Neural cell (in vitro differentiated cells): ENCODE results near the gene ITGB2. TPM values are rescaled to one million over a fixed set of nuclear protein-coding genes. Genes with fewer than 3 reads are reported as not detected.

Experiments used
- H2AFZ ChIP-seq: fragments of 200-600, 300-800 bp; sonication (generic), shearing (Covaris generic); 2 replicates; pipeline ENCODE4 v1.6.0; 2014; ENCODE audit warnings: low read depth, mild to moderate bottlenecking, antibody characterized with exemption, low read length, moderate library complexity
- H3F3A ChIP-seq: fragments of 200-600 bp; shearing (Covaris generic); 2 replicates; pipeline ENCODE4 v1.6.1; 2016; ENCODE audit warnings: mild to moderate bottlenecking, moderate library complexity, mixed read lengths, antibody characterized with exemption, low read length; ENCODE audit not compliant: insufficient read depth, poor library complexity, severe bottlenecking
- H3K27ac ChIP-seq: fragments of 200-600, 300-800 bp; sonication (generic), shearing (Covaris generic); 2 replicates; pipeline ENCODE4 v1.5.1; 2014; ENCODE audit warnings: mild to moderate bottlenecking, low read length, moderate library complexity
- H3K27me3 ChIP-seq: fragments of 300-800, 200-600 bp; sonication (generic), shearing (Covaris generic); 2 replicates; pipeline ENCODE4 v1.6.0; 2014; ENCODE audit warnings: mild to moderate bottlenecking, low read depth, low read length, moderate library complexity; ENCODE audit not compliant: insufficient read depth
- H3K36me3 ChIP-seq: fragments of 300-800, 200-600 bp; sonication (generic), shearing (Covaris generic); 2 replicates; pipeline ENCODE4 v1.5.1; 2014; ENCODE audit warnings: mild to moderate bottlenecking, antibody characterized with exemption, low read length, moderate library complexity; ENCODE audit not compliant: insufficient read depth
- H3K4me2 ChIP-seq: fragments of 300-800, 200-600 bp; sonication (generic), shearing (Covaris generic); 2 replicates; pipeline ENCODE4 v1.6.0; 2014; ENCODE audit warnings: mild to moderate bottlenecking, low read length
- H3K4me3 ChIP-seq: fragments of 300-800, 200-600 bp; sonication (generic), shearing (Covaris generic); 2 replicates; pipeline ENCODE4 v1.5.1; 2014; ENCODE audit warnings: mild to moderate bottlenecking, low read length, moderate library complexity
- H3K79me2 ChIP-seq: fragments of 200-600 bp; shearing (Covaris generic); replicated peaks from 2 replicates; pipeline ENCODE4 v1.6.0; 2014; ENCODE audit warnings: mild to moderate bottlenecking, low read length, moderate library complexity; ENCODE audit not compliant: insufficient read depth
- H3K9ac ChIP-seq: fragments of 300-800, 200-600 bp; sonication (generic), shearing (Covaris generic); 2 replicates; pipeline ENCODE4 v1.6.1; 2016; ENCODE audit warnings: mild to moderate bottlenecking, low read length, mixed read lengths
- H3K9me2 ChIP-seq: fragments of 200-600 bp; shearing (Covaris generic); 2 replicates; pipeline ENCODE4 v1.6.1; 2016; ENCODE audit warnings: mild to moderate bottlenecking, low read length, mixed read lengths; ENCODE audit not compliant: insufficient read depth
- H3K9me3 ChIP-seq: fragments of 200-600, 300-800 bp; sonication (generic), shearing (Covaris generic); 2 replicates; pipeline ENCODE4 v1.6.1; 2016; ENCODE audit warnings: mild to moderate bottlenecking, mixed run types, low read length, moderate library complexity, mixed read lengths
- H4K20me1 ChIP-seq: fragments of 200-600 bp; shearing (Covaris generic); 2 replicates; pipeline ENCODE4 v1.6.1; 2016; ENCODE audit warnings: mild to moderate bottlenecking, mixed run types; ENCODE audit not compliant: insufficient read depth
- CTCF ChIP-seq: fragments of 450-650 bp; IDR thresholded peaks from 2 replicates; pipeline ENCODE4 v1.5.1; 2014; ENCODE audit warnings: antibody characterized with exemption, mild to moderate bottlenecking, moderate library complexity; ENCODE audit not compliant: poor library complexity, severe bottlenecking
- EP300 ChIP-seq: fragments of 450-650 bp; conservative IDR thresholded peaks from 2 replicates; pipeline ENCODE4 v1.6.1; 2014; ENCODE audit warnings: antibody characterized with exemption, mild to moderate bottlenecking, moderate library complexity; ENCODE audit not compliant: poor library complexity, severe bottlenecking
- EZH2 ChIP-seq: fragments of 200-600, 300-800 bp; shearing (Covaris generic), sonication (generic); IDR thresholded peaks from 2 replicates; pipeline ENCODE4 v1.6.1; 2014; ENCODE audit warnings: antibody characterized with exemption, low read length, borderline replicate concordance, mild to moderate bottlenecking; ENCODE audit not compliant: insufficient read depth, poor library complexity, severe bottlenecking
- MXI1 ChIP-seq: fragments of 450-650 bp; conservative IDR thresholded peaks from 2 replicates; pipeline ENCODE4 v1.6.1; 2014; ENCODE audit warnings: antibody characterized with exemption, mild to moderate bottlenecking; ENCODE audit not compliant: poor library complexity, severe bottlenecking
- POLR2AphosphoS5 ChIP-seq: IDR thresholded peaks from 2 replicates; pipeline ENCODE4 v1.6.1; 2012
- RAD21 ChIP-seq: fragments of 450-650 bp; conservative IDR thresholded peaks from 2 replicates; pipeline ENCODE4 v1.6.1; 2014; ENCODE audit warnings: antibody characterized with exemption, mild to moderate bottlenecking, moderate library complexity
- REST ChIP-seq: IDR thresholded peaks from 2 replicates; pipeline ENCODE4 v1.6.1; 2012; ENCODE audit warnings: borderline replicate concordance
- SMC3 ChIP-seq: fragments of 450-650 bp; conservative IDR thresholded peaks from 2 replicates; pipeline ENCODE4 v1.6.1; 2014; ENCODE audit warnings: antibody characterized with exemption, mild to moderate bottlenecking, moderate library complexity; ENCODE audit not compliant: poor library complexity
- TAF1 ChIP-seq: IDR thresholded peaks from 2 replicates; pipeline ENCODE4 v1.6.1; 2012; ENCODE audit warnings: low read depth
- polyA plus RNA-seq: library from polyadenylated mRNA; depleted of rRNA; stranded (reverse); fragments of >200 nt; gene quantifications from 2 replicates; pipeline ENCODE4 v1.2.3, GENCODE V29; 2014

ITGB2 gene
- polyA plus RNA-seq, 1 donor from 2014 or later, result not detected

GRCh38 chr21:44838039-44838895, 82.4 kb downstream of the ITGB2 start:
- Histone ChIP-seq H4K20me1 (no peaks in the 10 kb centered on the region), H3K4me3 (no peak overlapping the region), H3K27ac (no peak overlapping the region), H3K9ac (no peak overlapping the region), H3K79me2 (no peaks in the 10 kb centered on the region), H3K9me2 (no peaks in the 10 kb centered on the region), H3F3A (no peaks in the 10 kb centered on the region), H2AFZ (no peak overlapping the region), H3K36me3 (no peaks in the 10 kb centered on the region), H3K4me2 (no peak overlapping the region), H3K27me3 (no peaks in the 10 kb centered on the region), H3K9me3 (no peaks in the 10 kb centered on the region)
- TF ChIP-seq MXI1, result no peak
- TF ChIP-seq REST, result no peak
- TF ChIP-seq SMC3, result no peak
- TF ChIP-seq EZH2, result no peak
- TF ChIP-seq POLR2AphosphoS5, result no peak
- no peak for TF ChIP-seq TAF1
- no peak for TF ChIP-seq CTCF
- TF ChIP-seq RAD21, result no peak
- TF ChIP-seq EP300, result no peak

GRCh38 chr21:44837537-44837936, 83.2 kb downstream of the ITGB2 start:
- Histone ChIP-seq H3K4me2 (no peak overlapping the region), H3K9me2 (no peaks in the 10 kb centered on the region), H2AFZ (no peak overlapping the region), H3F3A (no peaks in the 10 kb centered on the region), H3K36me3 (no peaks in the 10 kb centered on the region), H3K9me3 (no peaks in the 10 kb centered on the region), H3K4me3 (no peak overlapping the region), H4K20me1 (no peaks in the 10 kb centered on the region), H3K79me2 (no peaks in the 10 kb centered on the region), H3K27me3 (no peaks in the 10 kb centered on the region), H3K9ac (no peak overlapping the region), H3K27ac (no peak overlapping the region)
- TF ChIP-seq EP300 (no peak), MXI1 (no peak), TAF1 (no peak), RAD21 (no peak), CTCF (no peak)
